Kidney tubule cell (primary cell): ENCODE results near the gene FYTTD1.

Experiments
- DNase-seq: peaks from one replicate; pipeline ENCODE4 v3.0.0-alpha.2; 2018; ENCODE audit warnings: low spot score

Gene FYTTD1

GRCh38 chr3:197737749-197738462 is 11.8 kb upstream of the FYTTD1 start:
- DNase-seq = no peak

DNA sequence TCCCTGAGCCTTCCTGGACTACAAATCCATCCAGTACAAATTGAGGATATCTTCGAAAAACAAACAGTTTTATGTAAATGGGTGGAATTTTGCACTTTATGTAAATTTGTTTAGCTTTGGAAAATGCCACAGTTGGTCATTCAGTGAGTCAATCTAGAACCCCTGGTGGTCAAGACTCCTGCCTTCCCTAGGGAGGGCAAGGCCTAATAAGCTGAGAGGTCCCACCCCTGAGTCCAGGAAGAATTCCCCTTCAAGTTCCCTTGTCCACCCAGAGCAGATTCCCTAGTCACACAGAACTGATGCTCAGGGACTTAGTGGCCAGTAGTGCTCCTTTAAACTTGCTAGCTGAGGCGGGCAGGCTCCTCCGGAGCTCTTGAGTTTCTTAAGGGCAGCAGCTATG is 6.9 kb upstream of the FYTTD1 start:
- DNase-seq = no peak

- no peak for DNase-seq
Measured at GRCh38 chr3:197746209-197746608, 3.5 kb upstream of the FYTTD1 start.

- DNase-seq = no peak
Measured at GRCh38 chr3:197746801-197747237, 2.9 kb upstream of the FYTTD1 start.

DNA sequence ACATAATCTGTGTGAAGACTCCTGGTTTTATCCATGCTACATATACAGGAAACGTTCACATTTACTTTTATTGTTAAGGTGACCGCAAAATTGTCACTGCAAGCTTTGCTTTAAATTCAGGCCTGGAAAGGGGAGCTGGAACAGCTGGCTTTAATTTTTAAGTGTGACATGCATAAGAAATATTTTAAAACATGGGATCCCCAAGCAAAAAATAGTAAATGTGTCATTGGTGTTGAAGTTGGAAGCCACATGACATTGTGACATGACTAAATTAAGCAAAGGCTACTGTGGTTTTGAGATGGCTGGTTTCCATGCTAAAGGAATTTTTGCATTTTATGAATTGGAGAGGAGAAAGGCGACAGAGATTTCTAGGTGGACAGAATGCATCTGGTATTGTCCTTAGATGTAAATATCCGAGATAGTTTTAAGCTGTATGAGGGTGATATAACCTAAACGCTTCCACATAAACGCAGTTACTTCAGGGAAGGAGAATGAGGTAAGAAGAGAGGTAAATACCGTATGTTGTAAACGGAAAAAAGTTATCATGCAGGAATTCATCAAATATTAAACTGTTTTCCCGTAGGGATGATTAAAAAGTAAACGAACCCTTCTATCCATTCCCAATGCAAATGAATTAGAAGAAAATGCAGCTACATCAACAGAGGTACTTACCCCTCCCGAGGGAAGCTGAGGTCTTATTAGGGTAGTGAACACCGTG is 927 bp upstream of the FYTTD1 start:
- peak; percentile 13 for DNase-seq

DNA sequence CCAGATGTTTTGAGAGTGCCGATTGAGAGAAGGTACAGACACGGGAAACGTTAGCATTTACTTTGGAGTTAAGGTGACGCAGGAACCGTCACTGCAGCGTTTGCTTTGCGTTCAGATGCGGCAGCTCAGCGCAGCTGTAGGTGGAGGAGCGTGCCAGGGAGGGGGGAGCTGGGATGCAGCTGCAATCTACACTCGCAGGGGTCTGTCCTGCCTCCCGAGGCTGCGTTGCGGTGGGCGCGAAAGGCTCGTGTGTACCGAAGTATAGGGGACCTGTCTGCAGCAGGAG is 425 bp upstream of the FYTTD1 start:
- peak; percentile 48 for DNase-seq

GRCh38 chr3:197750396-197750831 is 731 bp downstream of the FYTTD1 start:
- DNase-seq = peak; percentile 68

DNA sequence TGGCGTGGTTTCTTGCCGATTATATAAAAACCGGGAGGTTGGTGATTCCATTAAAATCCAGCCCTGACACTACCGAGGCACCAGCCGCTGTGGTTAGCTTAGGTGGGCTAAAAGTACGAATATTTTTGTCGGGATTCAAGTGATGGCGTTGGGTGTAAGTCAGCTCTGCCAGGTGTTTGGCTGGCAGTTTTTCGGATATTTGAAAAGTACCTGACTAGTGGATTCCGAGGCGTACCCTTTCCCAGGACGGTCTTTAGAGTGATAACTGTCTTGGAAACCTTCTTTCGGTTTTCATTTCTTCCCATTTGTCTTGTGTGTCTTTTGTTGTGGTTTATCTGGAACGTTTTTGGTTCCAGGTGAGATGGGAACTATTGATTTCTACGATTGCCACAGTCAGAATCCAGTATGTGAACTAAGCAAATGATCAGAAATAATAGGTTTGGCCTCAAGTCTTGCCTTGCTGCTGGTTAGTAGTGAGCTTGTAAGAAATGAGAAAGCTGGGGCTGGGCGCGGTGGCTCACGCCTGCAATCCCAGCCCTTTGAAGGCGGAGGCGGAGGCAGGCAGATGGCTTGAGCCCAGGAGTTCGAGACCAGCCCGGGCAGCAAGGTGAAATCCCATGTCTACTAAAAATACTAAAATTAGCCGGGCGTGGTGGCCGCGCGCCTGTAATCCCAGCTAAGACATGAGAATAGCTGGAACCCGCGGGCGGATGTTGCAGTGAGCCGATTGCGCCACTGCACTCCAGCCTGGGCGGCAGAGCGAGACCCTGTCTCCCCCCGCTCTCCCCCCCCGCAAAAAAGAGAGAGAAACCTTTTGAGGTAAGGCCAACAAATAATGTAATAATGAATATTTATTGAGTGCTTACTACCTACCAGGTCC is 1.4 kb downstream of the FYTTD1 start:
- peak; percentile 57 for DNase-seq

DNA sequence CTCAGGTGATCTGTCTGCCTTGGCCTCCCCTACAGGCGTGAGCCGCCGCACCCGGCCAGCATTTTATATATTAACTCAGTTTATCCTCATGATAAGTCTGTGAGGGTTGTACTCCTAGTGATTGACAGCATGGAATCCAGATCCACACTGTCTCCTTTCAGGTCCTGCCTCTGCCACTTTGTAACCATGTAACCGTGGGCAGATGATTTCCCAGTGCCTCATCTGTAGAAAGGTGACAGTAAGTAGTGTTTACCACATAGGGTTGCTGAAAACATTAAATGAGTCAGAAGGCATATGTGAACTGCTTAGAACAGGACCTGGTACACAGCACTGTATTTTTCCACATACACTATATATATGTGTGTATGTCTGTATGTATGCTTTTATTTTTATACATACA is 2.4 kb downstream of the FYTTD1 start:
- peak; percentile 17 for DNase-seq

DNA sequence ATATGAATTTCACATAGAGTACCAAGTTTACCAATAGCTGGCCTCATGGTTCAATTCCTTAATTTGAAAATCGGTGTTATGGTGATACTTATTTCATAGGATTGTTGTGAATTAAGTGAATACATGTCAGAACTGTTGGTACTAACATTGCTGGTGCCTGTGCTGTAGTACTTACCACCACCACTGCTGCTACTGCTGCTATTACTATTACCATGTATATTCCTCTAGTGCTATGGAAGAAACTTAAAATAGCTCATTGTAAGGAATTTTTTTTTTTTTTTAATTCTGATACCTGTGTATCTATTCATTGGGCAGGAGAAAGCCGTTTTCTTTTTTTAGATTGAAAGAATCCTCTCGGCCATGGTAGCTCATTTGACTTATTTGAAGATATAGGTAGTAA is 3.6 kb downstream of the FYTTD1 start:
- no peak for DNase-seq

DNA sequence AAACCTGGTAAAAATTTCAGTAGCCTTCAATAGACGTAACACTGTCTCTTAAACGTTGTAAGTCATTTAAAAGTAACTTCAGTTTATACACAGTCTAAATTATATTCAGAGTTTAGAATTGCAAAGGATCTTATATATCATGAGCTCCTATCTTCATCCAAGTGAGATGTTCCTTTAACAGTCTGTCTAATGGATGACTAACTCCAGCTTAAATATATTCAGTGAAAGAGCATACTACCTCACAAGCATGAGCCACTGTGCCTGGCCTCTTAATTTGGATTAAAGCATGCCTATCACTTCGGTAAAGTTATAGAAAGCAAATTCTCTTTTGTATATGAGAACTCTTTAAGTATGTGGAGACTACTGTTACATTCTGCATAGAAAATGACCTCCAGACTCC is 7.0 kb downstream of the FYTTD1 start:
- no peak for DNase-seq

DNA sequence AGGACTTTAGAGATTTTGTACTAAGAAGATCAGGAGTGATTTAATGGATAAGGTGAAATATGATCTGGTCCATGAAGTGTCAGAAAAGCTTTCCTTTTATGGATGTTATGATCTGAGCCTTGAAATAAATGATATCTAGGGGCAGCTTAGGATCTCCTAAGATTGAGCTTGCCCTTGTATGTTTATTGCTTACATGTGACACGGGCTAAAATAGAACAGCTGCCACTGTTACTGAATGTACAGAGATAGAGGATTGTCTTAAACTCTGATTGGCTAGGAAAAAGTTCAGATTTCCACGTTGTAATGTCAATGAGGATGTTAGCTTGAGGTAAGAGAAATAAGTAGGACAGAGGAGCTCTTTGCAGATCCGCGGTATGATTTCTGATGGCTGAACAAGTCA is 8.8 kb downstream of the FYTTD1 start:
- DNase-seq = no peak

- no peak for DNase-seq
Measured at GRCh38 chr3:197761784-197762183, 12.1 kb downstream of the FYTTD1 start.

- DNase-seq = no peak
Measured at GRCh38 chr3:197775317-197775716, 25.6 kb downstream of the FYTTD1 start.

DNA sequence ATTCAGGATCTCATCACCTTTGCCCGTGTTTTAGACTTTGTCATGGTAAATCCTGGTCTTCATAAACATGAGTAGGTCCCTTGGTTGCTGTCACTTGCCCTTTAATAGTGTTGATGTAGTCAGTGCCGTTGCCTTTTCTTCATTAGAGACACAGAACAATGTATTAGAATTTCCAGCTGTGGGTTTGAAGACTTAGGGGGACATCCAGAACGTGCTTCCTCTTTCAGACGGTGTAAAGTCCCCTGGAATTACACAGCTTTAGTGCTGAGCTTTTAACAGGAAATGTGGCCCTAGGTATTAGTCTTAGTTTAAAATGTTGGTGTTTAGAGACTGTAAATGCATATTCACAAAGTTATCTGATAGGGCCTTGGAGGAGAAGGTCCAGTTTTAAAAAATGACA is 32.5 kb downstream of the FYTTD1 start:
- DNase-seq = no peak

- no peak for DNase-seq
Measured at GRCh38 chr3:197784019-197784585, 34.4 kb downstream of the FYTTD1 start.

DNA sequence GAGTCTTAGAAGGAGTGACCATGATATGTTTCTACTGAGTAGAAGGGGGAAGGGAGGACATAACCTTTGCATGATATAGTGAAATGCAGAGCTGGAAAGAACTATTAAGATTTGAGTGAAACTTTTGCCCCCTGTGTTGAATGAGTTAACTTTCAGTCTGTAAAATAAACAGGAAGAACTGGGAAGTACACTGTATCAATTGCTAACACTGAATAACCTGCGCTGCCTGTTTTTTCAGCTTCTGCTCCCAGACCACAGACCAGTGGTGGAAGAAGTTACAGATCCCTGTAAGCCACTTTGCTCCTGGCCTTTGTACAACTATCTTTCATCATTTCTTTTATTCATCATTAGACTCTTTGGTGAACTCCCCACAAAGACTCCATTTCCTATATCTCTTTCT is 37.7 kb downstream of the FYTTD1 start:
- no peak for DNase-seq

- no peak for DNase-seq
Measured at GRCh38 chr3:197789309-197789708, 39.6 kb downstream of the FYTTD1 start.

- DNase-seq = no peak
Measured at GRCh38 chr3:197790033-197790432, 40.4 kb downstream of the FYTTD1 start.

DNA sequence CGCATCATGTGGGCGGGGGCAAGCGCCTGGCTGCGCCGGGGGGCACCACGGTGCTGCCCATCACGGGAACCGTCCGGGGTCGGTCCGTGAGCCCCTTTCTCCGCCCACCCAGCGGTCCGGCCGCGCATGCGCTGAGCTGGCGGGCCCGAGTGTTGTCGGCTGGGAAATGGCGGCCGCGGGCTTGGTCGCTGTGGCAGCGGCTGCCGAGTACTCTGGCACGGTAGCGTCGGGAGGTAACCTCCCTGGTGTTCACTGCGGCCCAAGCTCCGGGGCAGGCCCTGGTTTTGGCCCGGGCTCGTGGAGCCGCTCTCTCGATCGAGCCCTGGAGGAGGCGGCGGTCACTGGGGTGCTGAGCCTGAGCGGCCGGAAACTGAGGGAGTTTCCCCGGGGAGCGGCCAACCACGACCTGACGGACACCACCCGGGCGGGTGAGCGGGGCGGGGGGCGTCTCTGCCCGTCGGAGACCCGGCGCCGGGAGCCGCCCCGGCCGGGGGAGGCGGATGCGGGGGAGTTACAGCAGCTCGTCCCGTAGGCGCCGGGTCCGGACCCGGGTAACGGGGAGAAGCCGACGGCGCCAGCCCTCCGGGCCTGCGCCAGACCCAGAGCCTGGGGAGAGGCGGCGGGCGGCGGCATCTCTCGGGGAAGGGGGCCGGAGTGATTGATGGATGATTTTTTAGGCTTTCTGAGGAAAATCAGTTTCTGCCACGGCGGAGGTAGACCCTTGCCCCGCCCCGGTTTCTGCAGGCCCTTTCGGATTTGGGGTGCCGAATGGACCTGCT is 41.6 kb downstream of the FYTTD1 start, which contains the start of gene LRCH3:
Gene LRCH3 (plus strand): TSS at position 142 of the 779 bp plus-strand sequence. CDS start 25 bp downstream, at position 167.
- DNase-seq = peak; percentile 82

- DNase-seq = peak; percentile 40
Measured at GRCh38 chr3:197791892-197792647, 42.4 kb downstream of the FYTTD1 start.
